Measurements from ENCODE around the gene P2RY12. TPM values are rescaled to one million over a fixed set of nuclear protein-coding genes. Genes with fewer than 3 reads are reported as not detected.

Gene P2RY12
- total and polyA plus RNA-seq, 2 donors (not counting 3 experiments of a cell fraction or from before 2014, with no cell fraction given): not detected

DNA sequence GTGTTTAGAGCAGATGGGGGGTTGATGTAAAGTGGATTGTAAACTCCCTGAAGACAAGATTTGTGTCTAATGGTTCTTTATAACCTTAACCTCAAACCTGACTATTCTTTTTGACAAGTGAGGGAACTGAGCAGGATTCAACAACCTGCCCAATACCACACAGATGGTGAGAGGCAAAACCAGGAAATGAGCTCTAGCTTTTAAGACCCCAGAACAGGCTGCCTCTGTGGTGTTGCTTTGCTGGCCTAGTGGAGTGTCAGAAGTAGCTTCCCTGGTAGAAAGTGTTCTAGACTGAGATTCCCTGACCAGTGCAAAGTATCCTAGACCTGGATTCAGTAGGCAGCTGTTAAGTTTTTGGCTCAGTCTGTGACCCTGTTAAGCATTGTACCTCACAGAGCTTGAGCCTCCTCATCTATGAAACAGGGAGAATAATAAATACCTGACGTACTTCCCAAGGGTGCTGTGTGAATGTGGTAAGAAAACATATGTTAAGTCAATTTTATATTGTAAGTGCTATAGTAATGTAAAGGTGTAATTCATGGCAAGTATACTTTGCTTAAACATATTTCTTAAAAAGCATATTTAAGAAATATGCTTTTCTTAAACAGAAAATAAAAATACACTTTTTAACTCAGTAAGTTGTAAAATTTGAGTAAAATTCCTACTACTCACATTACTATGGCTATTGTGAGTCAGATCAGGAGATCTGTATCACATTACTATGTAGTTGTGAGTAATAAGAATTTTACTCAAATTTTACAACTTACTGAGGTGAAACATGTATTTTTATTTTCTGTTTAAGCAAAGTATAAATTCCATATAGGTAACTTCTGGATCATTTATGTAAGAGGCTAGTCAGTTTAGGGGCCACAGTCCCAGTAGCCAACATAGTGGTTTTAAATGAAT lies 76.7 kb downstream of the P2RY12 start:
- Histone ChIP-seq H3K9me1 (replicated peaks; ENCODE audit: control insufficient read depth, extremely low read depth, insufficient read depth, low read length) (no peaks in the 10 kb centered on the region), H3K9ac (replicated peaks; ENCODE audit: extremely low read depth, insufficient read depth, low read length) (no peak overlapping the region), H3K79me2 (ENCODE audit: control insufficient read depth, insufficient read depth, low read length) (no peaks in the 10 kb centered on the region), H2AFZ (ENCODE audit: low read depth, low read length) (no peak overlapping the region), H3K4me1 (ENCODE audit: control insufficient read depth, extremely low read depth, insufficient read depth, low read length) (no peaks in the 10 kb centered on the region), H4K20me1 (replicated peaks; ENCODE audit: control insufficient read depth, extremely low read depth, insufficient read depth, low read length) (no peaks in the 10 kb centered on the region), H3K4me3 (replicated peaks in 1 of 3; ENCODE audit: insufficient read depth in 1 of 3, low read depth in 1 of 3, low read length in 3 of 3) (no peak overlapping the region), H3K27ac (ENCODE audit: insufficient read depth, low read depth, low read length) (no peak overlapping the region), H3K9me3 (replicated peaks; ENCODE audit: control insufficient read depth, insufficient read depth, low read length) (no peaks in the 10 kb centered on the region), H3K27me3 (ENCODE audit: control insufficient read depth in 2 of 2, insufficient read depth in 2 of 2, low read length in 2 of 2) (peaks cover 0 to 2% of the 10 kb centered on the region in 2 experiments), H3K4me2 (ENCODE audit: insufficient read depth, low read length) (no peak overlapping the region), H3K36me3 (ENCODE audit: control insufficient read depth in 2 of 2, extremely low read depth in 1 of 2, insufficient read depth in 2 of 2, low read length in 2 of 2) (no peaks in the 10 kb centered on the region)
- dilution Hi-C loops (cut with MboI; ENCODE audit: extremely low pct_ligation_motif_present, low sequenced_read_pairs) (no loop called here), intact Hi-C loops (cut with micrococcal nuclease) (no loop called here)
- FAIRE-seq (no peak), DNase-seq (ENCODE audit: low read depth, low spot score) (no peak)
- CTCF ChIA-PET: interaction anchor here (0.7 to 1.0 kb wide), 2 partner anchors 18 to 19 kb away, joined by 3 to 4 read pairs; no protein-coding TSS in a partner anchor
- no peak for TF ChIP-seq GATA2 (IDR thresholded peaks at IDR 0.05; ENCODE audit: insufficient read depth, insufficient read length, low read depth, low read length)
- TF ChIP-seq MAX (IDR thresholded peaks at IDR 0.05; ENCODE audit: insufficient read depth, insufficient read length): no peak
- TF ChIP-seq POLR2AphosphoS5 (IDR thresholded peaks at IDR 0.05; ENCODE audit: insufficient read depth, low read depth, low read length): no peak
- TF ChIP-seq JUN (IDR thresholded peaks at IDR 0.05; ENCODE audit: borderline replicate concordance, insufficient read depth, insufficient read length, low read depth): no peak
- no peak for TF ChIP-seq POLR2A (IDR thresholded peaks at IDR 0.05; ENCODE audit: low read depth, low read length)
- no peak for TF ChIP-seq EZH2 (IDR thresholded peaks at IDR 0.05; ENCODE audit: borderline replicate concordance, low read depth, low read length, severe bottlenecking)
- TF ChIP-seq FOS (IDR thresholded peaks at IDR 0.05; ENCODE audit: borderline replicate concordance, insufficient read depth, low read length): no peak
- no peak for TF ChIP-seq CTCF (IDR thresholded peaks at IDR 0.05; ENCODE audit: extremely low read depth in 1 of 2, insufficient read depth in 1 of 2, low read depth in 1 of 2, low read length in 2 of 2)
- no peak for TF ChIP-seq MYC (IDR thresholded peaks at IDR 0.05; ENCODE audit: low read depth, low read length)
- no TSS peak for BruUV-seq (replicated peaks)
- POLR2A ChIA-PET: no interaction called here
